ENCODE results near the gene ADRA2B. TPM values are rescaled to one million over a fixed set of nuclear protein-coding genes. Genes with fewer than 3 reads are reported as not detected.

Gene ADRA2B
- total and polyA plus RNA-seq, 2 donors (not counting 1 experiment from before 2014, with no cell fraction given): 0.27 to 0.46 TPM

DNA sequence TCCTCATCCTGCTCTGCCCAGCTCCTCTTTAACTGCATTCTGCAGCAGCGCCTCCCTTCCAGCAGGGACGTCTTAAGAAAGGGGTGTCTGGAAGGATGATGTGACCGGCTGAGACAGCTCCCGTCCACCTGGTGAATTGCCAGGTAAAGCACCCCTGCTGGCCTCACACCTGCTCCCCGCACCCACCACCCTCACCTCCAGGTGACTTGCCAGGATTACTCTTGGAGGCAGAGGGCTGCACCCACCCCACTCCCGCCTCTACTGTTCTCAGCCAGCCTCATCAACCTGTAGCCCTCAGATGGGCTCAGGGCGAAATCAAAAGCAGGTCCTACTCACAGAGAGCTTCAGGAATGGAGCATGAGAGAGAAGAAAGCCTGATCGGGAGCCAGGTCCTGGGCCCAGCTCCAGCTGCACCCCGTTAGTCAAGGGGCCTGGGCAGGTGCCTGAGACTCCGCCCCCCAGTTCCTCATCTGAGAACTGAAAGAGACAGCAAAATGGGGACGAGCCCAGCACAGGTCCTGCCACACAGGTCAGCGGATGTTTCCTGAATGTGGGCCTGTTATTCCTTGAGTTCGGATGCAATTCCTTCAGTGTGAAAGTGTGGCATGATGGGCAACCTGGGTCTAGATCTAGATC lies 5.6 kb downstream of the ADRA2B start:
- Histone ChIP-seq H3K27me3 (replicated peaks in 1 of 4; ENCODE audit: control extremely low read depth in 1 of 4, control insufficient read depth in 3 of 4, insufficient read depth in 4 of 4, low read length in 3 of 4) (peaks cover 0 to 3% (median under 1%) of the 10 kb centered on the region in 4 experiments), H2AFZ (ENCODE audit: insufficient read depth, low read depth, low read length, poor library complexity, severe bottlenecking) (no peak overlapping the region), H3K27ac (ENCODE audit: low read length in 2 of 2) (no peak overlapping the region), H3K4me2 (replicated peaks; ENCODE audit: low read depth, low read length, poor library complexity, severe bottlenecking) (no peak overlapping the region), H4K20me1 (ENCODE audit: control insufficient read depth, insufficient read depth, low read length, poor library complexity, severe bottlenecking) (no peaks in the 10 kb centered on the region), H3K79me2 (ENCODE audit: control insufficient read depth, insufficient read depth, low read length) (no peaks in the 10 kb centered on the region), H3K4me3 (ENCODE audit: control extremely low read depth in 1 of 5, extremely low read depth in 1 of 5, insufficient read depth in 1 of 5, low read depth in 2 of 5, low read length in 4 of 5) (no peak overlapping the region), H3K4me1 (ENCODE audit: control insufficient read depth in 2 of 2, insufficient read depth in 2 of 2, low read length in 2 of 2) (peaks cover 0 to 1% of the 10 kb centered on the region in 2 donors), H3K36me3 (replicated peaks in 1 of 2; ENCODE audit: control extremely low read depth in 1 of 2, control insufficient read depth in 1 of 2, extremely low read depth in 1 of 2, insufficient read depth in 2 of 2, low read length in 1 of 2) (no peaks in the 10 kb centered on the region), H3K9ac (ENCODE audit: low read length) (no peak overlapping the region), H3K9me3 (ENCODE audit: control extremely low read depth in 1 of 3, control insufficient read depth in 2 of 3, insufficient read depth in 1 of 3, low read length in 2 of 3) (peaks cover 0 to 14% (median 3%) of the 10 kb centered on the region in 3 donors)
- CTCF ChIA-PET: no interaction called here
- Mint-ChIP-seq H3K27me3 (peaks cover 15% of the 10 kb centered on the region), H3K27ac (no peak overlapping the region), H3K9me3 (ENCODE audit: insufficient read depth) (no peaks in the 10 kb centered on the region), H3K4me3 (no peak overlapping the region), H3K4me1 (peaks cover 5% of the 10 kb centered on the region)
- TF ChIP-seq CTCF (IDR thresholded peaks at IDR 0.05) (no peak), EZH2 (IDR thresholded peaks at IDR 0.05; ENCODE audit: borderline replicate concordance, insufficient read depth, low read depth, low read length, poor library complexity, severe bottlenecking) (no peak)
- no peak for ATAC-seq (ENCODE audit: low read depth)
- intact Hi-C loops (cut with micrococcal nuclease): no loop called here
- POLR2A ChIA-PET: no interaction called here
- WGBS (ENCODE audit: insufficient coverage): 83% methylated on average over 9 of the region's 13 CpGs
- DNase-seq: no peak

- TF ChIP-seq EZH2 (IDR thresholded peaks at IDR 0.05; ENCODE audit: borderline replicate concordance, insufficient read depth, low read depth, low read length, poor library complexity, severe bottlenecking) (no peak), CTCF (IDR thresholded peaks at IDR 0.05) (no peak)
- peaks cover 0 to 3% (median 0%) of the 10 kb centered on the region in 4 experiments for H3K27me3 ChIP-seq (replicated peaks in 1 of 4; ENCODE audit: control extremely low read depth in 1 of 4, control insufficient read depth in 3 of 4, insufficient read depth in 4 of 4, low read length in 3 of 4)
- H3K4me1 Mint-ChIP-seq: no peaks in the 10 kb centered on the region
- no peaks in the 10 kb centered on the region for H3K79me2 ChIP-seq (ENCODE audit: control insufficient read depth, insufficient read depth, low read length)
- H3K4me1 ChIP-seq (ENCODE audit: control insufficient read depth in 2 of 2, insufficient read depth in 2 of 2, low read length in 2 of 2): no peaks in the 10 kb centered on the region
- H3K27ac Mint-ChIP-seq: no peak overlapping the region
- POLR2A ChIA-PET: no interaction called here
- peaks cover 2% of the 10 kb centered on the region for H3K9me3 Mint-ChIP-seq (ENCODE audit: insufficient read depth)
- intact Hi-C loops (cut with micrococcal nuclease): no loop called here
- H2AFZ ChIP-seq (ENCODE audit: insufficient read depth, low read depth, low read length, poor library complexity, severe bottlenecking): no peak overlapping the region
- H4K20me1 ChIP-seq (ENCODE audit: control insufficient read depth, insufficient read depth, low read length, poor library complexity, severe bottlenecking): no peaks in the 10 kb centered on the region
- H3K36me3 ChIP-seq (replicated peaks in 1 of 2; ENCODE audit: control extremely low read depth in 1 of 2, control insufficient read depth in 1 of 2, extremely low read depth in 1 of 2, insufficient read depth in 2 of 2, low read length in 1 of 2): no peaks in the 10 kb centered on the region
- ATAC-seq (ENCODE audit: low read depth) (no peak), DNase-seq (no peak)
- no peak overlapping the region for H3K27ac ChIP-seq (ENCODE audit: low read length in 2 of 2)
- no peak overlapping the region for H3K4me2 ChIP-seq (replicated peaks; ENCODE audit: low read depth, low read length, poor library complexity, severe bottlenecking)
- CTCF ChIA-PET: no interaction called here
- H3K9me3 ChIP-seq (ENCODE audit: control extremely low read depth in 1 of 3, control insufficient read depth in 2 of 3, insufficient read depth in 1 of 3, low read length in 2 of 3): peaks cover 0 to 16% (median 10%) of the 10 kb centered on the region in 3 donors
- peaks cover 10% of the 10 kb centered on the region for H3K27me3 Mint-ChIP-seq
- no peak overlapping the region for H3K4me3 ChIP-seq (ENCODE audit: control extremely low read depth in 1 of 5, extremely low read depth in 1 of 5, insufficient read depth in 1 of 5, low read depth in 2 of 5, low read length in 4 of 5)
- no peak overlapping the region for H3K9ac ChIP-seq (ENCODE audit: low read length)
- no peak overlapping the region for H3K4me3 Mint-ChIP-seq
- WGBS (ENCODE audit: insufficient coverage): 90% methylated on average over 2 of the region's 3 CpGs
Measured at GRCh38 chr2:96109931-96110511, 6.3 kb downstream of the ADRA2B start.
